ENCODE data around the gene CGGBP1. TPM values are rescaled to one million over a fixed set of nuclear protein-coding genes. Genes with fewer than 3 reads are reported as not detected.
A peak's percentile ranks its signal among the peaks of the same experiment; 100 is the strongest.

The CGGBP1 gene
- total and polyA plus RNA-seq, 2 donors (not counting 3 experiments of a cell fraction or from before 2014, with no cell fraction given) = 33.1 to 69.7 TPM

DNA sequence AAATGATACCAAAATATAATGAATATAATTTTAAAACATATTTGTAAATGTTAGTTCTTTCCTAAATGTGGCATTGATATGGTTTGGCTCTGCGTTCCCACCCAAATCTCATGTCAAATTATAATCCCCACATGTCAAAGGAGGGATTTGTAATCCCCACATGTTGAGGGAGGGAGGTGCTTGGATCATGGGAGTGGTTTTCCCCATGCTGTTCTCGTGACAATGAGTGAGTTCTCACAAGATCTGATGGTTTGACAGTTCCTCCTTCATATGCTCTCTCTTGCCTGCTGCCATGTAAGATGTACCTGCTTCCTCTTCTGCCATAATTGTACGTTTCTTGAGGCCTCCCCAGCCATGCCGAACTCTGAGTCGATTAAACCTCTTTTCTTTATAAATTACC lies 12.0 kb downstream of the CGGBP1 start:
- Histone ChIP-seq H3K9ac (replicated peaks; ENCODE audit: extremely low read depth, insufficient read depth, low read length) (no peak overlapping the region), H3K27me3 (ENCODE audit: control insufficient read depth in 2 of 2, insufficient read depth in 2 of 2, low read length in 2 of 2) (no peaks in the 10 kb centered on the region), H3K4me2 (ENCODE audit: insufficient read depth, low read length) (no peak overlapping the region), H3K27ac (ENCODE audit: insufficient read depth, low read depth, low read length) (no peak overlapping the region), H3K9me3 (replicated peaks; ENCODE audit: control insufficient read depth, insufficient read depth, low read length) (no peaks in the 10 kb centered on the region), H2AFZ (ENCODE audit: low read depth, low read length) (peak overlapping the region; percentile 1), H3K36me3 (ENCODE audit: control insufficient read depth in 2 of 2, extremely low read depth in 1 of 2, insufficient read depth in 2 of 2, low read length in 2 of 2) (no peaks in the 10 kb centered on the region), H3K9me1 (replicated peaks; ENCODE audit: control insufficient read depth, extremely low read depth, insufficient read depth, low read length) (no peaks in the 10 kb centered on the region), H4K20me1 (replicated peaks; ENCODE audit: control insufficient read depth, extremely low read depth, insufficient read depth, low read length) (no peaks in the 10 kb centered on the region), H3K4me3 (replicated peaks in 1 of 3; ENCODE audit: insufficient read depth in 1 of 3, low read depth in 1 of 3, low read length in 3 of 3) (no peak overlapping the region), H3K79me2 (ENCODE audit: control insufficient read depth, insufficient read depth, low read length) (no peaks in the 10 kb centered on the region), H3K4me1 (ENCODE audit: control insufficient read depth, extremely low read depth, insufficient read depth, low read length) (peaks cover 28% of the 10 kb centered on the region)
- no peak for DNase-seq (ENCODE audit: low read depth, low spot score)
- TF ChIP-seq MYC (IDR thresholded peaks at IDR 0.05; ENCODE audit: low read depth, low read length) = no peak
- TF ChIP-seq POLR2AphosphoS5 (IDR thresholded peaks at IDR 0.05; ENCODE audit: insufficient read depth, low read depth, low read length) = no peak
- TF ChIP-seq FOS (IDR thresholded peaks at IDR 0.05; ENCODE audit: borderline replicate concordance, insufficient read depth, low read length) = no peak
- TF ChIP-seq GATA2 (IDR thresholded peaks at IDR 0.05; ENCODE audit: insufficient read depth, insufficient read length, low read depth, low read length) = no peak
- TF ChIP-seq POLR2A (IDR thresholded peaks at IDR 0.05; ENCODE audit: low read depth, low read length) = no peak
- TF ChIP-seq, protein P1, sequence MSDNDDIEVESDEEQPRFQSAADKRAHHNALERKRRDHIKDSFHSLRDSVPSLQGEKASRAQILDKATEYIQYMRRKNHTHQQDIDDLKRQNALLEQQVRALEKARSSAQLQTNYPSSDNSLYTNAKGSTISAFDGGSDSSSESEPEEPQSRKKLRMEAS (IDR thresholded peaks at IDR 0.05; ENCODE audit: insufficient read depth, insufficient read length) = no peak
- intact Hi-C loops (cut with micrococcal nuclease) (no loop called here), dilution Hi-C loops (cut with MboI; ENCODE audit: extremely low pct_ligation_motif_present, low sequenced_read_pairs) (no loop called here)
- CTCF ChIA-PET = interaction anchor here (1.0 kb wide), 1 partner anchor 42 kb away, joined by 3 read pairs; no protein-coding TSS in a partner anchor
- FAIRE-seq = no peak
- no TSS peak for BruUV-seq (replicated peaks)
- POLR2A ChIA-PET = no interaction called here

GRCh38 chr3:88044411-88044810 lies 14.4 kb downstream of the CGGBP1 start:
- Histone ChIP-seq H3K36me3 (ENCODE audit: control insufficient read depth in 2 of 2, extremely low read depth in 1 of 2, insufficient read depth in 2 of 2, low read length in 2 of 2) (no peaks in the 10 kb centered on the region), H3K9ac (replicated peaks; ENCODE audit: extremely low read depth, insufficient read depth, low read length) (no peak overlapping the region), H4K20me1 (replicated peaks; ENCODE audit: control insufficient read depth, extremely low read depth, insufficient read depth, low read length) (no peaks in the 10 kb centered on the region), H3K9me3 (replicated peaks; ENCODE audit: control insufficient read depth, insufficient read depth, low read length) (no peaks in the 10 kb centered on the region), H3K27me3 (ENCODE audit: control insufficient read depth in 2 of 2, insufficient read depth in 2 of 2, low read length in 2 of 2) (no peaks in the 10 kb centered on the region), H3K4me3 (replicated peaks in 1 of 3; ENCODE audit: insufficient read depth in 1 of 3, low read depth in 1 of 3, low read length in 3 of 3) (no peak overlapping the region), H3K4me2 (ENCODE audit: insufficient read depth, low read length) (peak overlapping the region; percentile 82), H3K79me2 (ENCODE audit: control insufficient read depth, insufficient read depth, low read length) (no peaks in the 10 kb centered on the region), H3K27ac (ENCODE audit: insufficient read depth, low read depth, low read length) (peak overlapping the region; percentile 21), H2AFZ (ENCODE audit: low read depth, low read length) (no peak overlapping the region), H3K9me1 (replicated peaks; ENCODE audit: control insufficient read depth, extremely low read depth, insufficient read depth, low read length) (no peaks in the 10 kb centered on the region), H3K4me1 (ENCODE audit: control insufficient read depth, extremely low read depth, insufficient read depth, low read length) (peaks cover 28% of the 10 kb centered on the region)
- FAIRE-seq (peak; percentile 71), DNase-seq (ENCODE audit: low read depth, low spot score) (peak; percentile 83)
- no TSS peak for BruUV-seq (replicated peaks)
- dilution Hi-C loops (cut with MboI; ENCODE audit: extremely low pct_ligation_motif_present, low sequenced_read_pairs) = no loop called here
- intact Hi-C loops (cut with micrococcal nuclease) = loop anchor here (1.0 kb wide), 1 partner anchor 14 kb away; no protein-coding TSS in a partner anchor
- CTCF ChIA-PET = interaction anchor here (0.8 to 3.2 kb wide), 8 partner anchors 9 to 106 kb away, joined by 3 to 15 read pairs (median 6); partner anchors contain the start of genes C3orf38, CGGBP1 and ZNF654
- TF ChIP-seq GATA2 (IDR thresholded peaks at IDR 0.05; ENCODE audit: insufficient read depth, insufficient read length, low read depth, low read length) = peak; percentile 72
- no peak for TF ChIP-seq EZH2 (IDR thresholded peaks at IDR 0.05; ENCODE audit: borderline replicate concordance, low read depth, low read length, severe bottlenecking)
- peak; percentile 36 for TF ChIP-seq JUN (IDR thresholded peaks at IDR 0.05; ENCODE audit: borderline replicate concordance, insufficient read depth, insufficient read length, low read depth)
- POLR2A ChIA-PET = interaction anchor here (0.7 to 1.3 kb wide), 3 partner anchors 14 to 654 kb away, joined by 3 to 9 read pairs (median 3); partner anchors contain the start of gene CGGBP1

Measured in endothelial cell of umbilical vein (primary cell).